ENCODE measurements around the gene RAB22A.
A peak's percentile ranks its signal among the peaks of the same experiment; 100 is the strongest.

Gene RAB22A

GRCh38 chr20:58309591-58310290, at the start of gene RAB22A:
TSS of gene RAB22A (plus strand) at chr20:58309715. CDS start at chr20:58309977, 262 bp downstream.
- Mint-ChIP-seq H3K4me1 (ENCODE audit: low read depth) (peaks cover 75% of the 10 kb centered on the region), H3K36me3 (ENCODE audit: low read depth) (peaks cover 42% of the 10 kb centered on the region)

GRCh38 chr20:58260006-58260405, 49.5 kb upstream of the RAB22A start:
- Mint-ChIP-seq H3K9me3 (no peaks in the 10 kb centered on the region), H3K36me3 (ENCODE audit: low read depth) (peaks cover 37% of the 10 kb centered on the region), H3K27ac (no peak overlapping the region), H3K4me1 (ENCODE audit: low read depth) (peaks cover 21% of the 10 kb centered on the region), H3K4me3 (no peak overlapping the region), H3K27me3 (no peaks in the 10 kb centered on the region)

More at GRCh38 chr20:58309591-58310290, at the start of gene RAB22A:
- Mint-ChIP-seq H3K27ac (peak within 1 kb of the TSS; percentile 88), H3K27me3 (no peaks in the 10 kb centered on the region), H3K9me3 (no peaks in the 10 kb centered on the region), H3K4me3 (peak within 1 kb of the TSS; percentile 88)

GRCh38 chr20:58261660-58262059, 47.9 kb upstream of the RAB22A start:
- H3K4me3 Mint-ChIP-seq, result no peak overlapping the region
- H3K27me3 Mint-ChIP-seq, result no peaks in the 10 kb centered on the region
- peaks cover 14% of the 10 kb centered on the region for H3K4me1 Mint-ChIP-seq (ENCODE audit: low read depth)
- H3K9me3 Mint-ChIP-seq, result no peaks in the 10 kb centered on the region
- H3K36me3 Mint-ChIP-seq (ENCODE audit: low read depth), result peaks cover 35% of the 10 kb centered on the region
- H3K27ac Mint-ChIP-seq, result no peak overlapping the region

GRCh38 chr20:58264271-58264670, 45.2 kb upstream of the RAB22A start:
- H3K36me3 Mint-ChIP-seq (ENCODE audit: low read depth), result peaks cover 31% of the 10 kb centered on the region
- H3K4me1 Mint-ChIP-seq (ENCODE audit: low read depth), result peaks cover 30% of the 10 kb centered on the region
- no peak overlapping the region for H3K27ac Mint-ChIP-seq
- no peaks in the 10 kb centered on the region for H3K9me3 Mint-ChIP-seq
- H3K27me3 Mint-ChIP-seq, result no peaks in the 10 kb centered on the region
- H3K4me3 Mint-ChIP-seq, result no peak overlapping the region

GRCh38 chr20:58267389-58268215, 41.9 kb upstream of the RAB22A start:
- Mint-ChIP-seq H3K27ac (peak overlapping the region; percentile 84), H3K36me3 (ENCODE audit: low read depth) (peaks cover 31% of the 10 kb centered on the region), H3K9me3 (no peaks in the 10 kb centered on the region), H3K4me1 (ENCODE audit: low read depth) (peaks cover 55% of the 10 kb centered on the region), H3K27me3 (no peaks in the 10 kb centered on the region), H3K4me3 (no peak overlapping the region)

- peaks cover 24% of the 10 kb centered on the region for H3K36me3 Mint-ChIP-seq (ENCODE audit: low read depth)
- H3K4me3 Mint-ChIP-seq, result no peak overlapping the region
- H3K4me1 Mint-ChIP-seq (ENCODE audit: low read depth), result peaks cover 55% of the 10 kb centered on the region
- H3K27ac Mint-ChIP-seq, result peak overlapping the region; percentile 84
- H3K27me3 Mint-ChIP-seq, result no peaks in the 10 kb centered on the region
- no peaks in the 10 kb centered on the region for H3K9me3 Mint-ChIP-seq
These were observed 41.1 kb upstream of the RAB22A start for GRCh38 chr20:58268421-58268821.

- Mint-ChIP-seq H3K4me1 (ENCODE audit: low read depth) (peaks cover 55% of the 10 kb centered on the region), H3K4me3 (peak overlapping the region; percentile 28), H3K27me3 (no peaks in the 10 kb centered on the region), H3K27ac (peak overlapping the region; percentile 84), H3K9me3 (no peaks in the 10 kb centered on the region), H3K36me3 (ENCODE audit: low read depth) (peaks cover 24% of the 10 kb centered on the region)
These were observed 40.4 kb upstream of the RAB22A start for GRCh38 chr20:58268936-58269619.

- H3K27ac Mint-ChIP-seq, result no peak overlapping the region
- peaks cover 51% of the 10 kb centered on the region for H3K4me1 Mint-ChIP-seq (ENCODE audit: low read depth)
- H3K4me3 Mint-ChIP-seq, result no peak overlapping the region
- H3K27me3 Mint-ChIP-seq, result no peaks in the 10 kb centered on the region
- peaks cover 45% of the 10 kb centered on the region for H3K36me3 Mint-ChIP-seq (ENCODE audit: low read depth)
- H3K9me3 Mint-ChIP-seq, result no peaks in the 10 kb centered on the region
These were observed 37.7 kb upstream of the RAB22A start for GRCh38 chr20:58271606-58272351.

- H3K36me3 Mint-ChIP-seq (ENCODE audit: low read depth), result peaks cover 40% of the 10 kb centered on the region
- no peak overlapping the region for H3K27ac Mint-ChIP-seq
- H3K27me3 Mint-ChIP-seq, result no peaks in the 10 kb centered on the region
- peaks cover 30% of the 10 kb centered on the region for H3K4me1 Mint-ChIP-seq (ENCODE audit: low read depth)
- H3K4me3 Mint-ChIP-seq, result no peak overlapping the region
- no peaks in the 10 kb centered on the region for H3K9me3 Mint-ChIP-seq
These were observed 35.1 kb upstream of the RAB22A start for GRCh38 chr20:58274384-58274783.

GRCh38 chr20:58277107-58277506, 32.4 kb upstream of the RAB22A start:
- peaks cover 7% of the 10 kb centered on the region for H3K4me1 Mint-ChIP-seq (ENCODE audit: low read depth)
- H3K4me3 Mint-ChIP-seq, result no peak overlapping the region
- H3K27me3 Mint-ChIP-seq, result no peaks in the 10 kb centered on the region
- H3K27ac Mint-ChIP-seq, result no peak overlapping the region
- H3K9me3 Mint-ChIP-seq, result no peaks in the 10 kb centered on the region
- H3K36me3 Mint-ChIP-seq (ENCODE audit: low read depth), result peaks cover 49% of the 10 kb centered on the region

GRCh38 chr20:58277578-58278472, 31.7 kb upstream of the RAB22A start:
- H3K27me3 Mint-ChIP-seq, result no peaks in the 10 kb centered on the region
- H3K27ac Mint-ChIP-seq, result no peak overlapping the region
- H3K4me3 Mint-ChIP-seq, result no peak overlapping the region
- peaks cover 49% of the 10 kb centered on the region for H3K36me3 Mint-ChIP-seq (ENCODE audit: low read depth)
- H3K9me3 Mint-ChIP-seq, result no peaks in the 10 kb centered on the region
- H3K4me1 Mint-ChIP-seq (ENCODE audit: low read depth), result peaks cover 5% of the 10 kb centered on the region

GRCh38 chr20:58286729-58287128, 22.8 kb upstream of the RAB22A start:
- Mint-ChIP-seq H3K27ac (peak overlapping the region; percentile 59), H3K4me3 (no peak overlapping the region), H3K27me3 (no peaks in the 10 kb centered on the region), H3K36me3 (ENCODE audit: low read depth) (peaks cover 37% of the 10 kb centered on the region), H3K9me3 (no peaks in the 10 kb centered on the region), H3K4me1 (ENCODE audit: low read depth) (peaks cover 20% of the 10 kb centered on the region)

- Mint-ChIP-seq H3K27ac (no peak overlapping the region), H3K27me3 (no peaks in the 10 kb centered on the region), H3K4me1 (ENCODE audit: low read depth) (peaks cover 20% of the 10 kb centered on the region), H3K36me3 (ENCODE audit: low read depth) (peaks cover 34% of the 10 kb centered on the region), H3K4me3 (no peak overlapping the region), H3K9me3 (no peaks in the 10 kb centered on the region)
These were observed 21.9 kb upstream of the RAB22A start for GRCh38 chr20:58287638-58288037.

GRCh38 chr20:58289143-58289542, 20.4 kb upstream of the RAB22A start:
- H3K4me1 Mint-ChIP-seq (ENCODE audit: low read depth), result peaks cover 20% of the 10 kb centered on the region
- H3K27ac Mint-ChIP-seq, result no peak overlapping the region
- peaks cover 30% of the 10 kb centered on the region for H3K36me3 Mint-ChIP-seq (ENCODE audit: low read depth)
- H3K27me3 Mint-ChIP-seq, result no peaks in the 10 kb centered on the region
- H3K4me3 Mint-ChIP-seq, result no peak overlapping the region
- H3K9me3 Mint-ChIP-seq, result no peaks in the 10 kb centered on the region
